Stomach smooth muscle (tissue), 2 donors: ENCODE data around the gene NSF.
"Not testable (repeated sequence)": the region's sequence is repeated elsewhere in the genome, so short reads cannot be mapped to it uniquely, and the experiment has no call there.

ENCODE experiments used
- H3K27ac ChIP-seq: one replicate; pipeline ENCODE4 v1.7.0; 2013; ENCODE audit warnings: mild to moderate bottlenecking, low read length, inconsistent platforms
- H3K27me3 ChIP-seq, 2 donors: one replicate each; pipeline ENCODE4 v1.7.0; 2013; ENCODE audit warnings: low read length in 2 of 2; ENCODE audit not compliant: insufficient read depth in 2 of 2, control insufficient read depth in 1 of 2
- H3K36me3 ChIP-seq, 2 donors: one replicate each; pipeline ENCODE4 v1.7.0; 2013; ENCODE audit warnings: low read length in 2 of 2; ENCODE audit not compliant: control insufficient read depth in 2 of 2, insufficient read depth in 2 of 2
- H3K4me1 ChIP-seq: one replicate; pipeline ENCODE4 v1.7.0; 2013; ENCODE audit warnings: low read length; ENCODE audit not compliant: control insufficient read depth, insufficient read depth
- H3K4me3 ChIP-seq, 2 donors: one replicate each; pipeline ENCODE4 v1.7.0; 2013; ENCODE audit warnings: low read length in 2 of 2
- H3K9ac ChIP-seq, 2 donors: one replicate each; pipeline ENCODE4 v1.7.0; 2013; ENCODE audit warnings: low read length in 2 of 2, mild to moderate bottlenecking in 1 of 2
- H3K9me3 ChIP-seq, 2 donors: one replicate each; pipeline ENCODE4 v1.7.0; 2013; ENCODE audit warnings: low read length in 2 of 2; ENCODE audit not compliant: control insufficient read depth in 2 of 2
- donor health status: healthy.
- donor health status: Pancreatic carcinoma.

Gene NSF

DNA sequence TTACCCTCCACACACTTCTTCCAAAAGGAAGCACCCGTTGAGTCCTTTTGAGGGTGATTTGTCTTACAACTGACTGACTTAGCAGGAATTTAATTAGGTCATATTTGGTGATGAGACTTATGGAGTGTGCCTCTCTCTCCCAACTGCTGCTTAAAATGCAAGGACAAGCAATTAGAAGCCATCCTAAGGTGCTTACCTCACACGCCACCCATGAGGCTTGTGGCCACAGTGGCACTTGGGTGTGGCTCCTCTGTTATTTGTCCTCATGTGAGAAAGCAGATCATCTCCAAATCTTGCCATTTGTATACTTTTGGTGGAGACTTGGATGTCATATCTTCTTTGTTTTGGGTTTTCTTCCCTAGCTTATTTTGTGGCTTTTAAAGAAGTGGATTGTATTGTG, 166.4 kb downstream of the NSF start:
- Histone ChIP-seq H3K9ac (no peak overlapping the region), H3K36me3 (peaks cover 15 to 21% of the 10 kb centered on the region in 2 donors), H3K27me3 (no peaks in the 10 kb centered on the region), H3K27ac (no peak overlapping the region), H3K4me3 (no peak overlapping the region), H3K9me3 (no peaks in the 10 kb centered on the region), H3K4me1 (no peaks in the 10 kb centered on the region)

- not testable (repeated sequence) for H3K27me3 ChIP-seq, H3K9me3 ChIP-seq, H3K27ac ChIP-seq, H3K4me1 ChIP-seq, H3K9ac ChIP-seq, H3K4me3 ChIP-seq
- H3K36me3 ChIP-seq = peaks cover 15 to 19% of the 10 kb centered on the region in 2 donors
Measured at GRCh38 chr17:46757588-46757987, 167.1 kb downstream of the NSF start.

DNA sequence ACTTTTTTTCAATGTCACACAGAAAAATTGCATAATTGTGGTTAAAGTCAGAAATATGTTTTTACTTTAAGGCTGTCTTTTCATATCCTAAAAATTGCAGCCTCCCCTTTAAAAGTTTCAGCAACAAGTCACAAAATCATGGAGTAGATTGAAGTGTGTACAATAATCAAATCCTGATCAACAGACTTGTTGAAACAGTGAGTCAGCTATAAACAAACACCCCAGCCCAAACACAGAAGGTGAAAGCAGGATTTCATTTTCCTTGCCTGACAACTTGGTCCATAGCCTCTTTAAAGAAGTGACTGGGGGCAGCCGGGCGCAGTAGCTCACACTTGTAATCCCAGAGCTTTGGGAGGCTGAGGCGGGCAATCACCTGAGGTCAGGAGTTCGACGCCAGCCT, 168.1 kb downstream of the NSF start:
- Histone ChIP-seq H3K9ac (no peak overlapping the region), H3K4me3 (no peak overlapping the region), H3K36me3 (peaks cover 13 to 16% of the 10 kb centered on the region in 2 donors), H3K9me3 (no peaks in the 10 kb centered on the region), H3K27me3 (no peaks in the 10 kb centered on the region), H3K27ac (no peak overlapping the region), H3K4me1 (no peaks in the 10 kb centered on the region)

DNA sequence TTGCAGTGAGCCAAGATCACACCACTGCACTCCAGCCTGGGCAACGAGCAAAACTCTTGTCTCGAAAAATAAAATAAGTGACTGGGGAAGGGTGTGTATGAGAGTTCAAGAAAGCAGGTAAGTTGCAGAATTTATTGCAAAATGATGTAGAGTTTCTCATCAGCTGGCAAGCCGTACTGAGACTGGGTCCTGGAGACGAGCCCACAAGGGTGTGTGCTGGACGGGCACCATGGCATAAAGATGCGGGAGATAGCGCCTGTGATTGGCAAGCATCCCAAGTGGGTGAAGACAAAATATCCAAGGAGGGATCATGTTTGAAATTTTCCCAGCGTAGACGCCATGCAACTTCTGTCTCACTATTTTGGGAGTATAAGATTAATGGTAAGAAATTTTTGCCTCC, 168.7 kb downstream of the NSF start:
- Histone ChIP-seq H3K27ac (no peak overlapping the region), H3K36me3 (peaks cover 10 to 16% of the 10 kb centered on the region in 2 donors), H3K9me3 (no peaks in the 10 kb centered on the region), H3K4me3 (no peak overlapping the region), H3K9ac (no peak overlapping the region), H3K27me3 (no peaks in the 10 kb centered on the region), H3K4me1 (no peaks in the 10 kb centered on the region)

- Histone ChIP-seq H3K27ac (no peak overlapping the region), H3K36me3 (peaks cover 0 to 2% of the 10 kb centered on the region in 2 donors), H3K4me3 (no peak overlapping the region), H3K9ac (no peak overlapping the region), H3K9me3 (no peaks in the 10 kb centered on the region), H3K4me1 (no peaks in the 10 kb centered on the region), H3K27me3 (no peaks in the 10 kb centered on the region)
Measured at GRCh38 chr17:46763416-46763815, 172.9 kb downstream of the NSF start.

- H3K9me3 ChIP-seq = no peaks in the 10 kb centered on the region
- no peaks in the 10 kb centered on the region for H3K4me1 ChIP-seq
- no peaks in the 10 kb centered on the region for H3K27me3 ChIP-seq
- H3K9ac ChIP-seq = no peak overlapping the region
- no peak overlapping the region for H3K4me3 ChIP-seq
- no peak overlapping the region for H3K27ac ChIP-seq
- peaks cover 0 to 2% of the 10 kb centered on the region in 2 donors for H3K36me3 ChIP-seq
Measured at GRCh38 chr17:46764000-46764708, 173.7 kb downstream of the NSF start.

DNA sequence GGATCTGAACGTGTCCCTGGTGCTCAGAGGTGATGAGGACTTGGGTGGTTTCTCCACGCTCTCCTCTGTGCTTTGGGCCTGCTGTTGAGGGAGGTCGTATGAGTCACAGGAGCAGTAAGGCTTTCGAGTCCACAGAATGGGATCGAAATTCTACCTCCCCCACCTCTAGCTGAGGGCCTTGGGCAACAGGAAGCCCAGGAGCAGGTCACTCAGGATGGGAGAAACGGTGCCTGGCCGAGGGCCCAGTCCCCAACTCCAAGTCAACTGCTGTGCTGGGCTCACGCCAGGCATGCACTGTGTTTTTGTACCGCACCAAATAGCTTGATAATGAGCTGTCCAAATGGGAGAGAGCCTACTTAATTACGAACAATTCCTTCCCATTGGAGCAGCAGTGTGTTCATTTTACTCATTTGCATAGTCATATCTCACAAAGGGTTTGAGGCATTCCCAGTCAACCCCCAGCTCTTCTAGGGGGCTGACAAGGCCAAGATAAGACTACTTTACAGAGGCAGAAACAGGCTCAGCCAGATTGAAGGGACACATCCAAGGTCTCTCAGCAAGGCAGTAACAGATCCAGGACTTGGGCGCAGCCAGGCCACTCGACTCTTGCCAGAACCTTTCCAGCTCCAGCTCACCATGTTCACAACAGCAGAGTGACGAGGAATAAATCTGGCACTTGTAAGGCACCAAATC, 174.4 kb downstream of the NSF start:
- H3K27me3 ChIP-seq = peaks cover 0 to 6% of the 10 kb centered on the region in 2 donors
- no peaks in the 10 kb centered on the region for H3K4me1 ChIP-seq
- no peaks in the 10 kb centered on the region for H3K9me3 ChIP-seq
- H3K27ac ChIP-seq = no peak overlapping the region
- H3K36me3 ChIP-seq = no peaks in the 10 kb centered on the region
- H3K4me3 ChIP-seq = no peak overlapping the region
- no peak overlapping the region for H3K9ac ChIP-seq

DNA sequence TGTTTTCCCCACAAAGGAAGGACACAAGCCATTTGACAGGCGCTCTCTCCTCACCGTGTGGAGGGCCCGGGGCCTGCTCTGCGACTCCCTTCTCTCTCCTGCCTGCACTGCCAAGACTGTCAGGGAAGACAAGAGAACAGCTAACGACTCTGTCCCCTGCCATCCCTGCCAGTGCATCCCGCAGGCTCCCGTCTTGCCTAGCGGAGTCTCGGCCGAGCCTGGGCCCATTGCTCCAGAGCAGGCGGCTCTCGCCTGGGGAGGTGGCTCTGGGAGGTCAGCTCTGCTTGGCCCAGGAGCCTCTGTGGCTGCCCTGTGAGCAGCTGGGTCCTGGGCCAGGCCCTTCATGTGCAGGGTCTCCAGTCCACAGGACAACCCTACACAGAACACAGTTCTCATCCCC, 175.0 kb downstream of the NSF start:
- Histone ChIP-seq H3K27me3 (peaks cover 0 to 11% of the 10 kb centered on the region in 2 donors), H3K36me3 (no peaks in the 10 kb centered on the region), H3K4me1 (peaks cover 3% of the 10 kb centered on the region), H3K4me3 (no peak overlapping the region), H3K27ac (no peak overlapping the region), H3K9ac (no peak overlapping the region), H3K9me3 (no peaks in the 10 kb centered on the region)

DNA sequence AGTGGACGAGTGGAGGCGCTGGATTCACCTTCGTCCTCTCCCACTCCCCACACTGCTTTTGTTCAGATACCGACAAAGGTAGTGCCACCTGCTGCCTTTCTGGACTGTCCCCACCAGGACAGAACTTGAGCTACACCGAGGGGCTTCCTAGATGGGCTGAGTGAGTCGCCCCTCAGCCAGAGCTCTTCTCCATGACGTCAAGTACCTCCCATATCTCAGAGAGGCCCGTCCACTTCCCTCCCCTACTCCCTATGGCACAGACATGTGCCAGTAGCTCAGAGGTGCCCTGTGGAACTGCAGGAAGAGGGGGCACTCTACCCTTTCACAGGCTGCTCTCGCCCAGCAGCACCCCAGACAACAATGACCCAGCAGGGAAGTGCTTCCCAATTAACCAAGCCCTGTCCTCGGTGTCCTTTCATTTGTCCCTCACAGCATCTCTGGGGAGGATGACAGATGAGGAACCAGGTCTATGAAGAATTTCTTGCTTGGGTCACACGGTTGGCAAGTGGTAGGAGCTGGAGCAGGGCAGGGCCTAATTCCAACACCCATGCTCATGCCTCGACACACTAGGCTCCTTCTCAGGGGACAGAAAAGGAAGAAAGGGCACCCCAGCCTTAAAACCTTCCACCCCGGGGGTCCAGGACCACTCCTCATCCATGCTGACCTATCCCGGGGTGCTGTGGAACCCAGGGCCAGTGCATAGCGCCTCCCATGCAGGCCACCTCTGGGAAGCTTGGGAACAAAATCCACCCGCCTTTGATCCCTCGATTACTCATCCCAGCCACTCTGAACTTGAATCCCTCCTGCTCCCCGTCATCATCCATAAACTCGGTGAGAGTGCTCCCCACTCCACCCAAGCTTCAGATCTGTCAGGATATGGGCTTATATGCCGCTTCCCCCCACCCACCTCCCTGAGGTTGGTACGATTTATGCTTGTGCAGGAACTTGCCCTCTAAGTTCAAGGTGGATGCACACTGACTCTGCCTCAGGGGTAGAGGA, 176.3 kb downstream of the NSF start:
- H3K27ac ChIP-seq = no peak overlapping the region
- H3K9me3 ChIP-seq = no peaks in the 10 kb centered on the region
- H3K4me1 ChIP-seq = peaks cover 12% of the 10 kb centered on the region
- no peak overlapping the region for H3K9ac ChIP-seq
- no peaks in the 10 kb centered on the region for H3K36me3 ChIP-seq
- no peak overlapping the region for H3K4me3 ChIP-seq
- peaks cover 0 to 11% of the 10 kb centered on the region in 2 donors for H3K27me3 ChIP-seq

GRCh38 chr17:46768540-46768870, 178.0 kb downstream of the NSF start:
- H3K9me3 ChIP-seq = no peaks in the 10 kb centered on the region
- peaks cover 0 to 14% of the 10 kb centered on the region in 2 donors for H3K27me3 ChIP-seq
- no peaks in the 10 kb centered on the region for H3K36me3 ChIP-seq
- H3K27ac ChIP-seq = no peak overlapping the region
- H3K4me3 ChIP-seq = no peak overlapping the region
- H3K4me1 ChIP-seq = peaks cover 19% of the 10 kb centered on the region
- H3K9ac ChIP-seq = no peak overlapping the region
